ENCODE measurements around the gene LBR.

- TF ChIP-seq ZNF830 (tag by site-specific recombination; IDR thresholded peaks at IDR 0.05; ENCODE audit: low read depth): no peak
- no peak for TF ChIP-seq ZNF747 (tag by site-specific recombination; IDR thresholded peaks at IDR 0.05)
- TF ChIP-seq ZNF473 (tag by site-specific recombination; IDR thresholded peaks at IDR 0.05): no peak
- no peak for TF ChIP-seq SETDB1 (IDR thresholded peaks at IDR 0.05; ENCODE audit: insufficient read length, low read length)
These were observed 3.4 kb upstream of the LBR start for GRCh38 chr1:225431081-225431863.

Data from HEK293 (cell line).